ENCODE results near the gene CTNNBL1.

Gene CTNNBL1

DNA sequence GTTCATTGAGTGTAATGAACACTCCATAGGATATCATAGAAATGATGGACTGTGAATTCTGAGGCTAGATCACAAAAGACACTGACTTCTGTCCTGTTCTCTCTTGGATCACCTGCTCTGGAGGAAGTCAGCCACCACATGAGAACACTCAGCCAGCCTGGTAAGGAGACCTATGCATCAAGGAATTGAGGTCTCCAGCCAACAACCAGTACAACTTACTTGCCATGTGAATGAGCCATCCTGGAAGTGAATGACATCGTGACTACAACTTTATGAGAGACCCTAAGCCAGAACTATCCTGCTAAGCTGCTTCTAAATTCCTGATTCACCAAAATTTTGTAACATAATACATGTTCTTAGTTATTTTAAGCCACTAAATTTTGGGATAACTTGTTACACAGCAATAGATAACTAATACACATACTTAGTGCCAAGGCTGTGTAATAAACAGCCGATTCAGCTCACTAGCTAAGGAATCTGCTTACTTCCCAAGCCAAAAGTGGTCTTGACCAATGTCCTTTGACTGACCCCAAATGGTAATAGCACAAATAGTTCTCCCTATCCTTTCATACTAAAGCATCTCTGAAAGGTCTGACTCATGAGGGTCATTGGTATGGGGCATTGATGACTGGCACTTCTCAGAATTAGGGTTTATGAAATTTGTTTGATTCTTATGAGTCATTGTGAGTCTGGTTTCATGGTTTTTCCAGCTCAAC lies 6.9 kb upstream of the CTNNBL1 start:
- Histone ChIP-seq H3K4me3 (replicated peaks; ENCODE audit: insufficient read depth, low read length) (no peak overlapping the region), H3K27ac (replicated peaks) (no peak overlapping the region), H3K27me3 (ENCODE audit: insufficient read depth, poor library complexity, severe bottlenecking) (peaks cover 2% of the 10 kb centered on the region)
- TF ChIP-seq POLR2AphosphoS5 (IDR thresholded peaks at IDR 0.05; ENCODE audit: low read depth) (no peak), GABPA (IDR thresholded peaks at IDR 0.05; ENCODE audit: low read depth) (no peak), SPI1 (IDR thresholded peaks at IDR 0.05; ENCODE audit: borderline replicate concordance, low read depth) (no peak)
- TF ChIP-seq, protein P1, sequence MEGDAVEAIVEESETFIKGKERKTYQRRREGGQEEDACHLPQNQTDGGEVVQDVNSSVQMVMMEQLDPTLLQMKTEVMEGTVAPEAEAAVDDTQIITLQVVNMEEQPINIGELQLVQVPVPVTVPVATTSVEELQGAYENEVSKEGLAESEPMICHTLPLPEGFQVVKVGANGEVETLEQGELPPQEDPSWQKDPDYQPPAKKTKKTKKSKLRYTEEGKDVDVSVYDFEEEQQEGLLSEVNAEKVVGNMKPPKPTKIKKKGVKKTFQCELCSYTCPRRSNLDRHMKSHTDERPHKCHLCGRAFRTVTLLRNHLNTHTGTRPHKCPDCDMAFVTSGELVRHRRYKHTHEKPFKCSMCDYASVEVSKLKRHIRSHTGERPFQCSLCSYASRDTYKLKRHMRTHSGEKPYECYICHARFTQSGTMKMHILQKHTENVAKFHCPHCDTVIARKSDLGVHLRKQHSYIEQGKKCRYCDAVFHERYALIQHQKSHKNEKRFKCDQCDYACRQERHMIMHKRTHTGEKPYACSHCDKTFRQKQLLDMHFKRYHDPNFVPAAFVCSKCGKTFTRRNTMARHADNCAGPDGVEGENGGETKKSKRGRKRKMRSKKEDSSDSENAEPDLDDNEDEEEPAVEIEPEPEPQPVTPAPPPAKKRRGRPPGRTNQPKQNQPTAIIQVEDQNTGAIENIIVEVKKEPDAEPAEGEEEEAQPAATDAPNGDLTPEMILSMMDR (IDR thresholded peaks at IDR 0.05; ENCODE audit: insufficient read depth, low read length), result no peak
- TF ChIP-seq, protein P2, sequence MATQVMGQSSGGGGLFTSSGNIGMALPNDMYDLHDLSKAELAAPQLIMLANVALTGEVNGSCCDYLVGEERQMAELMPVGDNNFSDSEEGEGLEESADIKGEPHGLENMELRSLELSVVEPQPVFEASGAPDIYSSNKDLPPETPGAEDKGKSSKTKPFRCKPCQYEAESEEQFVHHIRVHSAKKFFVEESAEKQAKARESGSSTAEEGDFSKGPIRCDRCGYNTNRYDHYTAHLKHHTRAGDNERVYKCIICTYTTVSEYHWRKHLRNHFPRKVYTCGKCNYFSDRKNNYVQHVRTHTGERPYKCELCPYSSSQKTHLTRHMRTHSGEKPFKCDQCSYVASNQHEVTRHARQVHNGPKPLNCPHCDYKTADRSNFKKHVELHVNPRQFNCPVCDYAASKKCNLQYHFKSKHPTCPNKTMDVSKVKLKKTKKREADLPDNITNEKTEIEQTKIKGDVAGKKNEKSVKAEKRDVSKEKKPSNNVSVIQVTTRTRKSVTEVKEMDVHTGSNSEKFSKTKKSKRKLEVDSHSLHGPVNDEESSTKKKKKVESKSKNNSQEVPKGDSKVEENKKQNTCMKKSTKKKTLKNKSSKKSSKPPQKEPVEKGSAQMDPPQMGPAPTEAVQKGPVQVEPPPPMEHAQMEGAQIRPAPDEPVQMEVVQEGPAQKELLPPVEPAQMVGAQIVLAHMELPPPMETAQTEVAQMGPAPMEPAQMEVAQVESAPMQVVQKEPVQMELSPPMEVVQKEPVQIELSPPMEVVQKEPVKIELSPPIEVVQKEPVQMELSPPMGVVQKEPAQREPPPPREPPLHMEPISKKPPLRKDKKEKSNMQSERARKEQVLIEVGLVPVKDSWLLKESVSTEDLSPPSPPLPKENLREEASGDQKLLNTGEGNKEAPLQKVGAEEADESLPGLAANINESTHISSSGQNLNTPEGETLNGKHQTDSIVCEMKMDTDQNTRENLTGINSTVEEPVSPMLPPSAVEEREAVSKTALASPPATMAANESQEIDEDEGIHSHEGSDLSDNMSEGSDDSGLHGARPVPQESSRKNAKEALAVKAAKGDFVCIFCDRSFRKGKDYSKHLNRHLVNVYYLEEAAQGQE (IDR thresholded peaks at IDR 0.05; ENCODE audit: insufficient replicate concordance, low read depth), result no peak
- DNase-seq (ENCODE audit: low read depth in 1 of 2, low spot score in 1 of 2), result no peak

DNA sequence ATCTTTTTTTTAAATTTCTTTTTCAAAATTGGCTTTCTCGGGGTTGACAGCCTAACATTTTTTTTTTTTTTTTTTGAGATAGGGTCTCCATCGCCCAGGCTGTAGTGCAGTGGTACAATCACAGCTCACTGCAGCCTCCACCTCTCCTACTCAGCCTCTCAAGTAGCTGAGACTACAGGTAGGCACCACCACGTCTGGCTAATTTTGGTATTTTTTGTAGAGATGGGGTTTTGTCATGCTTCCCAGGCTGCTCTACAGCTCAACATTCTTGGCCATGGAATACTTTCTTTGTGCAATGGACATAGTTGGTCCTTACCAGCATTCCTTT lies 6.4 kb upstream of the CTNNBL1 start:
- Histone ChIP-seq H3K4me3 (replicated peaks; ENCODE audit: insufficient read depth, low read length) (no peak overlapping the region), H3K27ac (replicated peaks) (no peak overlapping the region), H3K27me3 (ENCODE audit: insufficient read depth, poor library complexity, severe bottlenecking) (peaks cover 2% of the 10 kb centered on the region)
- TF ChIP-seq GABPA (IDR thresholded peaks at IDR 0.05; ENCODE audit: low read depth), result no peak
- TF ChIP-seq, protein P2 (IDR thresholded peaks at IDR 0.05; ENCODE audit: insufficient replicate concordance, low read depth), result no peak
- TF ChIP-seq, protein P1 (IDR thresholded peaks at IDR 0.05; ENCODE audit: insufficient read depth, low read length), result no peak
- TF ChIP-seq SPI1 (IDR thresholded peaks at IDR 0.05; ENCODE audit: borderline replicate concordance, low read depth), result no peak
- TF ChIP-seq POLR2AphosphoS5 (IDR thresholded peaks at IDR 0.05; ENCODE audit: low read depth), result no peak
- DNase-seq (ENCODE audit: low read depth in 1 of 2, low spot score in 1 of 2), result no peak

DNA sequence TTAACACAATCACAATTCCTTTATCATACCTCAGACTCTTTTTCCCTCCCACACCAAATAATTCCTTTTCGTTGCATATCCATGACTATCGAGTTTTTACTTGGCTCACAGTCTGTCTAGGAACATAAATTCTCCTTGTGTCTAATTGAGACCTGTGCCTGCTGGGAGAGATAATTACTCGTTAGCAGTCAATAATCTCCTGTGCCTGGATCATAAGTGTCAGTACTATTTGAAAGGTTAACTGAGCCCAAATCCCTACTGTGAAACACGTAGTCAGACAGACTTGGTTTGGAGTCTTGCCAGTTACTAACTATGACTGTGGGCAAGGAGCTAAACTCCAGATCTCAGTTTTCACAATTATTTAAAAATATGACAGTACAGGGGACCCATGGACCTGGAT lies 5.7 kb upstream of the CTNNBL1 start:
- no peak for DNase-seq (ENCODE audit: low read depth in 1 of 2, low spot score in 1 of 2)
- Histone ChIP-seq H3K27me3 (ENCODE audit: insufficient read depth, poor library complexity, severe bottlenecking) (peaks cover 2% of the 10 kb centered on the region), H3K27ac (replicated peaks) (no peak overlapping the region), H3K4me3 (replicated peaks; ENCODE audit: insufficient read depth, low read length) (no peak overlapping the region)
- no peak for TF ChIP-seq POLR2AphosphoS5 (IDR thresholded peaks at IDR 0.05; ENCODE audit: low read depth)
- TF ChIP-seq SPI1 (IDR thresholded peaks at IDR 0.05; ENCODE audit: borderline replicate concordance, low read depth), result no peak
- TF ChIP-seq, protein P1 (IDR thresholded peaks at IDR 0.05; ENCODE audit: insufficient read depth, low read length), result no peak
- TF ChIP-seq, protein P2 (IDR thresholded peaks at IDR 0.05; ENCODE audit: insufficient replicate concordance, low read depth), result no peak
- no peak for TF ChIP-seq GABPA (IDR thresholded peaks at IDR 0.05; ENCODE audit: low read depth)
